ENCODE measurements around the gene HOXB2.

The HOXB2 gene

GRCh38 chr17:48553190-48553547 lies 8.3 kb upstream of the HOXB2 start:
- Histone ChIP-seq H4K20me1 (ENCODE audit: insufficient read depth, low read length) (no peaks in the 10 kb centered on the region), H3K9ac (ENCODE audit: low read length) (no peak overlapping the region), H2AFZ (ENCODE audit: low read length) (no peak overlapping the region), H3K4me3 (ENCODE audit: low read depth, low read length, poor library complexity, severe bottlenecking) (no peak overlapping the region), H3F3A (ENCODE audit: insufficient read depth, low read length) (no peaks in the 10 kb centered on the region), H3K79me2 (ENCODE audit: insufficient read depth, low read length) (no peaks in the 10 kb centered on the region), H3K9me3 (ENCODE audit: low read length) (no peaks in the 10 kb centered on the region), H3K36me3 (ENCODE audit: insufficient read depth, low read length) (no peaks in the 10 kb centered on the region), H3K4me1 (ENCODE audit: insufficient read depth, low read length, severe bottlenecking) (no peaks in the 10 kb centered on the region), H3K9me2 (ENCODE audit: low read depth, low read length) (no peaks in the 10 kb centered on the region), H3K4me2 (ENCODE audit: low read length) (no peak overlapping the region), H3K27me3 (ENCODE audit: insufficient read depth, low read length) (no peaks in the 10 kb centered on the region), H3K27ac (ENCODE audit: low read depth, low read length, poor library complexity, severe bottlenecking) (no peak overlapping the region)
- TF ChIP-seq EZH2 (IDR thresholded peaks at IDR 0.05; ENCODE audit: borderline replicate concordance, low read length): no peak
- TF ChIP-seq CTCF (IDR thresholded peaks at IDR 0.05; ENCODE audit: low read length): no peak

- Histone ChIP-seq H3K4me1 (ENCODE audit: insufficient read depth, low read length, severe bottlenecking) (no peaks in the 10 kb centered on the region), H4K20me1 (ENCODE audit: insufficient read depth, low read length) (no peaks in the 10 kb centered on the region), H2AFZ (ENCODE audit: low read length) (no peak overlapping the region), H3K9ac (ENCODE audit: low read length) (no peak overlapping the region), H3K27ac (ENCODE audit: low read depth, low read length, poor library complexity, severe bottlenecking) (no peak overlapping the region), H3K4me3 (ENCODE audit: low read depth, low read length, poor library complexity, severe bottlenecking) (no peak overlapping the region), H3K79me2 (ENCODE audit: insufficient read depth, low read length) (no peaks in the 10 kb centered on the region), H3K4me2 (ENCODE audit: low read length) (no peak overlapping the region), H3K9me2 (ENCODE audit: low read depth, low read length) (no peaks in the 10 kb centered on the region), H3K27me3 (ENCODE audit: insufficient read depth, low read length) (no peaks in the 10 kb centered on the region), H3F3A (ENCODE audit: insufficient read depth, low read length) (no peaks in the 10 kb centered on the region), H3K9me3 (ENCODE audit: low read length) (no peaks in the 10 kb centered on the region), H3K36me3 (ENCODE audit: insufficient read depth, low read length) (no peaks in the 10 kb centered on the region)
- TF ChIP-seq EZH2 (IDR thresholded peaks at IDR 0.05; ENCODE audit: borderline replicate concordance, low read length): no peak
- no peak for TF ChIP-seq CTCF (IDR thresholded peaks at IDR 0.05; ENCODE audit: low read length)
Measured at GRCh38 chr17:48552466-48553189, 7.7 kb upstream of the HOXB2 start.

GRCh38 chr17:48551596-48552465 lies 6.9 kb upstream of the HOXB2 start:
- Histone ChIP-seq H2AFZ (ENCODE audit: low read length) (no peak overlapping the region), H3K4me3 (ENCODE audit: low read depth, low read length, poor library complexity, severe bottlenecking) (no peak overlapping the region), H3K27me3 (ENCODE audit: insufficient read depth, low read length) (no peaks in the 10 kb centered on the region), H3K4me2 (ENCODE audit: low read length) (no peak overlapping the region), H3K79me2 (ENCODE audit: insufficient read depth, low read length) (no peaks in the 10 kb centered on the region), H3F3A (ENCODE audit: insufficient read depth, low read length) (no peaks in the 10 kb centered on the region), H3K27ac (ENCODE audit: low read depth, low read length, poor library complexity, severe bottlenecking) (no peak overlapping the region), H3K9me2 (ENCODE audit: low read depth, low read length) (no peaks in the 10 kb centered on the region), H3K36me3 (ENCODE audit: insufficient read depth, low read length) (no peaks in the 10 kb centered on the region), H3K4me1 (ENCODE audit: insufficient read depth, low read length, severe bottlenecking) (no peaks in the 10 kb centered on the region), H3K9ac (ENCODE audit: low read length) (no peak overlapping the region), H3K9me3 (ENCODE audit: low read length) (no peaks in the 10 kb centered on the region), H4K20me1 (ENCODE audit: insufficient read depth, low read length) (no peaks in the 10 kb centered on the region)
- no peak for TF ChIP-seq EZH2 (IDR thresholded peaks at IDR 0.05; ENCODE audit: borderline replicate concordance, low read length)
- no peak for TF ChIP-seq CTCF (IDR thresholded peaks at IDR 0.05; ENCODE audit: low read length)
